Central memory CD4-positive, alpha-beta T cell (primary cell): Measurements from ENCODE around the gene MYRIP.

ENCODE experiments used
- DNase-seq: peaks from one replicate; pipeline ENCODE4 v3.0.0; 2022

The MYRIP gene

DNA sequence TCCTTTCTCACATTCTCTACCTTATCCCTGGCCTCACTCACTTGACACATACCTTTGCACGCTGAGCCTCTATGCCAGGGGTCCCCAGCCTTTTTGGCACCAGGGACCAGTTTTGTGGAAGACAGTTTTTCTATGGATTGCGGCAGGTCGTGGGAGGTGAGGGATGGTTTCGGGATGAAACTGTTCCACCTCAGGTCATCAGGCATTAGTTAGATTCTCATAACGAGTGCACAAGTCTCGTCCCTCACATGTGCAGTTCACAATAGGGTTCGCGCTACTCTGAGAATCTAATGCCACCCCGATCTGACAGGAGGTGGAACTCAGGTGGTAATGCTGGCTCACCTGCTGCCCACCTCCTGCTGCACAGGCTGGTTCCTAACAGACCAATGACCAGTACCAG, 387.6 kb downstream of the MYRIP start:
- DNase-seq = no peak

DNA sequence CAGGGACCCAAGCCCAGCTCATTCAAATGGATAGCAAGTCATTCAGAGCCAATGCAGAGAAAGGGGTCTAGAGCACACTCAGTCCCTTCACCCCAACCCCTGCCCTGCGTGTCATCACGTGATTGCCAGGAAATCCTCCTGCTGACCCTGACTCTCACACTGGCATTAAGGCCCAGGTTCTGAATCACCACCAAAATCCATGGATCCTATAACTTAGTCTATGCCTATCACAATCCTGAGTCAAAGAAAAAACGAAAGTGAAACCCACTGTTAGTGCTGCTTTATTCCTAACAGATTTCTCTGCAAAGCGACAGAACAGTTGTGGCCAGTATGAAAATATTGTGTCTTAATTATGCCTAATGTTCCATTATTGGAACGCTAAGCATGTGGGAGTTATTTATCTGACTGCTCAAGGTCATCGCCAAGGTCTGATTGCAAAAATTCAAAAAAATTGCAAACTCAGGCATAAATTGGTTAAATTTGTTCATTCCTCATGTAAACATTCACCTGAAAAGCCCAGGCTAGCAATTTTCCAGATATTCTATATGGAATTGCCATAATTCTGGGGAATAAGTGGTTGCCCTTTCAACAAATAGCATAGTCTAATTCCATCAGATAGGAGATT, 391.4 kb downstream of the MYRIP start:
- no peak for DNase-seq

DNA sequence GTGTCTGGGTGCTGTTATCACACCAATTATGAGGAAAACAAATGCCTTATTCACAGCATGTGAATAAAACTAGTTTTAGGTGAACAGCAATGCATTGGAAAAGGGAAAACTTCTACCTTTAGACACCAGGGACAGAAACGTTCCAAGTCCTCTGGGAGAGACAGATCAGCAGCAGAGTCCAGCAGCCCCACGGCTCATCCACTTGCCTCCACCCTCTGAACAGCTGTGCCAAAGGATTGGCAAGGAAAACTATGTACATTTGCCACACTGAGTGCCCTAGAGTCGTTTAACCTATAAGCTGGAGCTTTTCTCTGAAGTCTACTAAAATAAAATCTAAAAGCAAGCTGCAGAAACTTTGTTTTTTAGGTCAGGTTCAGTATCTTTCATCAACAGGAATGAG, 392.4 kb downstream of the MYRIP start:
- no peak for DNase-seq

DNA sequence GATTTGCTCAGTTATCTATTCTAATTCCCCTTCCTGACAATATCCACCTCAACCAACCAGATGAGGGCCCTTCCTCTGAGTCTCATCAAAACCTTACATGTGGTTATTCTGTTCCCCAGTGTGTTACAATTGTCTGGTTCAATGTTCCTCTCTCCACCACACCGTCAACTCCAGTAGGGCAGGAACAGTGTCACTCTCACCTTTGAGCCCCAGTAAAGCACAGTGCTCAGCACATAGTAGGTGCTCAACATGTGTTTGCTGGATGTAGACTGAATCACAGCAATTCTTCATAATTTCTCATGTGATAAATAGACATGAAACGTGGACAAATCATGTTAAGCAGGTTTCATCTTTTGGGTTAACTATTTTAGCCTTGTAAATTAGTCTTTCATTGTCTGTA, 397.1 kb downstream of the MYRIP start:
- DNase-seq = no peak

DNA sequence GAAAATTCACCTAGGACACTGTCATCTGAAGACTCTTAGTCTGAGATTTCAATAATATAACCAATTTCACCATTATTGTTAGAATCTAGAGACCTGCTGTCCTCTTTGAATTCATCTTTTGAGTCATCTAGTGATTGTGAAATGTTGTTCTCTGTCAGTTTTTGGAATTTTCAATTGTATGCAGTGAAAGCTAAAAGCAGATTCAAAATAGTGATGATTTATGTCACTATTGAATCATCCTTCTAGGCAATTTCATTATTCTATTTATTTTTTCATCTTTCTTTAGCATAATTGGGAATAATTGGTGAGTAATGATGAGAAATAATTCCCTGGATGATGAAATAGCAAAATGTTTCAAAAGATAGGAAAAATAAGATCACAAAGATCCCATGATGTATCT, 398.4 kb downstream of the MYRIP start:
- DNase-seq = no peak

DNA sequence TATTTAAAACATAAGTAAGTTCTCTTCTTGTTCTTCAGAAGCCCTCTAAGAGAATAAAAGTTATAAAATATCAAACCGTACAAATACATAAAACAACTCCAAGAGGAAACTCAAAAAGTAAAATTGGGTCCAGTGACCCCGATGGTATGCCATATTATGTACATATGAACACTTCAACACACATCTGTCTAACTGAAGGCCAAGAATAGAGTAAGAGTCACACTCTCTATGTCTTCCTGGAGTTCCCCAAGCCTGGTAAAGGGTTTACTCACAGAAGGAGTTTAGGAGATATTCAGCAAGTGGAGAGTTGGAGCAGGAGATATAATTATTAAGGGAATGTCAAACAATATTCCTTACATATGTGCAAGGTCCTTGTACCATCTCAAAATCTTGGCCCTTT, 398.8 kb downstream of the MYRIP start:
- no peak for DNase-seq

DNA sequence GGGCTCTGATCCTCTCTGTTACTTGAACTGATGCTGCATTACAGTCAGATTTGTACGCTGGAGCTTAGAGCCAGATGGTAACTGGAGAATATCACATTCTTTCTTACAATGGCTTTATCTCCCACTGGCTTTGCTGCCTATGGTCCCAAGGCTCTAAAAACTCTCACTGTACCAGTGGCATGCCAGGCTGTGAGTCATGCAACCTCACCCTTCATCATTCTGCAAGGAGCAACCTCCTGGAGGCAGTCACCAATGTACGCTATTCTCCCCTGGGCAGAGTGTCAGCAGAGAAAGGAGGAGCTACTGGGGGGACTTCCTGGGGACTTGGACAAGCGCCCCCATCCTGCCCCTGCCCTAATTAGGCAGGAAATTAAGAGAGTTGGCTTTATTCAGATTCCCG, 402.2 kb downstream of the MYRIP start:
- no peak for DNase-seq

DNA sequence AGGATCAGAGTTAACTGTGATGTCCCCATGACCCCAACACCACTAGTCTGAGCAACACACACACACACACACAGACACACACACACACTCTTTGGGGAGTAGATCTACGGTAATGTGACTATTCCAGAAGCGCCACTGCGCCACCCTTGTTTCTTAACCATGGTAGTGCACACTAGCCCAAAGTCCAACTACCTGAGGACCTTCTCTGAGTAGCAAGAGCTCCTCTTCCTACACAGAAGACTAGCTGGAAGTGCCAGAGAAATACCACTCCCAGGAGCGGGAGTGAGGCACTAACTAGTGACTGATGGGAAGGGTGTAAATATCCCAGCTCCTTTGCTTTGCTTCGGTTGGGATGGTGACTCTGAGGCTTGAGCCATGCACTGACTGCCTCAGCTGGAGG, 404.1 kb downstream of the MYRIP start:
- DNase-seq = no peak

DNA sequence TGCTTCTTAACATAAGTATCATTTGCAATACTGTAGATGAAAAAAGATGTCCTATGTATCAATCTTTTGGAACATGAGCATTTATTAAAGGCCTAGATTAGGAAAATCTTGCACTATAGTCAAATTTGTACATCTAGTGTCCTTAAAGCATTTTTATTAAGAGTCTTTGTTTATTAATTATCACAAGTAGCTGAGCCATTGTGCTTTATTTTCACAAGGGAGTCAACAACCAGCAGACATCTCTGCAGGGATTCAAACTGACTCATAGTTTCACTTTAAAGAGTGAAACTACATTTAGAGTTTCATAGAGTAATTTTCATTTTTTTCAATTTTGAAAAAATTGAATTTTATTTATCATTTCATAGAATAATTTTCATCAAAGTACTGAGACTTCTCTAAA, 405.6 kb downstream of the MYRIP start:
- no peak for DNase-seq

DNA sequence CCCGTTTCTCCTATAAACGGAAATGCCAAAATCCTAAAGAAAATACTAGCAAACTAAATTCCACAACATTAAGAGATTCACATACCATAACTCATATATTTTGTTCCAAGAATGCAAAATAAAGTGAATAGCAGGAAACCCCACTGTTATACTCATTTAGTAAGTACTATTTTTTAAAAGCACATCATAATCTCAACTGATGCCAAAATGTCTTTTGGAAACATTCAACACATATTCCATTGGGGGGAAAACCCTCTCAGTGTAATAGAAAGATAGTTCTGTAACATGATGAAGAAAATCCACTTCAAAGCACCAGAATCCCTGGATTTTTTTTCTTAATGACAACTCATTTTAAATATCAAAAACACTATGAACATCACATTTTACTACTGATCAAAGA, 407.1 kb downstream of the MYRIP start:
- DNase-seq = no peak

DNA sequence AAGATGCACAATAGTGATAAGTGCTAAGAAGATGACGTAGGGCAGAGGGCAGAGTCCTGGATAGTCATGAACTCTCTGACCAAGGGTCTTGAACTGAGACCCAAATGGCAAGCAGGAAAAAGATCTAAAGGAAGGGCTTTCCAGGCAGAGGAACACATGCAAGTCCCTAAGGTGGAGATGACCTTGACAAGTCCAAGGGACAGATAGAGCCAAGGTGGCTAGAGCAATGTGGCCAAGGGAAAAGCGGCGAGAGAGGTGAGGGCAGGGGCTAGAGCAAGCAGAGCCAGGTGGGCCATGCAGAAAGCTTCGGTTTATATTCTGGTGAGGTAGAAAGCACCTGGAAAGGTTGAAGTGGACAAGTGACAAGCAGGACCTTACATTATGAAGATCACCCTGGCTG, 414.4 kb downstream of the MYRIP start:
- DNase-seq = no peak

DNA sequence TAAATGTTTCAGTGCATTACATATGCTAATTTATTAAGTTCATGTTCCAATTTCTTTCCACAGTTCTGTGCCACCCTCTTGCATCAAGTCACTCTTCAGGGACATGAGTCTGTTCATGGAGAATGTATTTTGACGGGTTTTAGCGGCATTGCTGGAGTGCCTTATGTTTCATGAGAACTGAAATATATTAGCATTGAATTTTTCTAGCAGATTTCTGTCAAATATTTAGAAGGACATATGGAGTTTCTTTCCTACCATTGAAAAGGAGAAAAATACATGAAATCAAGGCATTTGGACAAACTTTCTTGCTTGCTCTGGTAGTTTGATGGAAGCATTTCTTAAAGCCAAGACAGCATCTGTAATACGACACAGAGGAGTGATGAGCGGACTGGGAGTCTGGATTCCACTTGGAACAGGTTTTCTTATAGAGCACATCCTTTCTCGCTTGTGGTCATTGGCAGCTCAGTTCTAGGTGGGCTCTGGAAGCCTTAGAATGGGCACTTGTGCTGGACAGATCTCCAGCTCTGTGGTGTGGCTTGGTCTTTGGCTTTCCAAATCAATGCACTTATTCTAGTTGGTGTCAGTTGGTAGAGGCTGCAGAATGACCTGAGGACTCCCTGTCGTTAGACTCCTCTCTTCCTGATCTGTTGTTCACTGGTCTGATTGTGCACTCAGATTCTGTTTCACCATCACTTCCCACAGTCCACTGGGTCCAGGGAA, 415.5 kb downstream of the MYRIP start:
- no peak for DNase-seq

DNA sequence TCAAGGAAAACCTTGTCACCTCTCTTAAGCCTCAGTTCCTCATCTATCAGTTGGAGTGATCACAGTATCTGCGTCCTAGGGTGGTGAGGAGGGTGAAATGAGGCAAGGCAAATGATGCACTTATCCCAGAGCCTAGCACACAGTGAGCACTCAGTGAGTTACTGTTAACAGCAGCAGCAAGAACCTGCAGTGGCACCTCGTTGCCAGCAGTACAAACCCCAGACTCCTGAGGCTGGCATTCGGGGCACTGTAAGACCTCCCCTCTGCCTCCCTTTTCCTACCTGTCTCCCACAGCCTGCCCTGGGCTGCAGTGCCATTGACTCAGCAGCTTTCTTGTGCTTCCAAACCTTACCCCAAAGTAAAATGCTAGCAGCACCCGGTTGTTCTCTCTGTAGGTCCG, 417.2 kb downstream of the MYRIP start:
- no peak for DNase-seq

DNA sequence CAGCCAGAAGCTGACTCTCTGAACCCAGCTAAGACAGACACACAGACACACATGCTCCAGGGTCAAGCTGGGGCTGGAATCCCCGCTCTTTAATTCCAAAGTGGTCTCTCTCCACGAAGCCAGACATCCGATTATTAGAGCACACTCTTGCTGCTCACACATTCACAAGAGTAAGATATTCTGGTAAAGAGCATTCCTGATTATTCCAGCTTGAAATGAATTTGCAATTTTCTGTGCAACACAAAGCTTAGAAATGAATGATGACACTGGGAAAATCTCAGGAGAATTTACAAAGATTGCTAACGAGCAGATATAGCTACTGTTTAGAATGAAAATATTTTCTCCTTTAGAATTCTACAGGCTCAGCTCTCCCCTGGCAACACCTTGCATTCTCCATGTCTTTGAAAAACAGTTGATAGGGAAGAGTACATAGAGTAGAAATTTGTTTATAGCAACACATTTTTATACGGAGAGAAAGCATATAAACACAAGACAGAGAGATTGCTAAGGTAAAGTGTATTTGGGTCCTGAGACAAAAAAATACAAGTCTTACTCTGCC, 419.5 kb downstream of the MYRIP start:
- no peak for DNase-seq

DNA sequence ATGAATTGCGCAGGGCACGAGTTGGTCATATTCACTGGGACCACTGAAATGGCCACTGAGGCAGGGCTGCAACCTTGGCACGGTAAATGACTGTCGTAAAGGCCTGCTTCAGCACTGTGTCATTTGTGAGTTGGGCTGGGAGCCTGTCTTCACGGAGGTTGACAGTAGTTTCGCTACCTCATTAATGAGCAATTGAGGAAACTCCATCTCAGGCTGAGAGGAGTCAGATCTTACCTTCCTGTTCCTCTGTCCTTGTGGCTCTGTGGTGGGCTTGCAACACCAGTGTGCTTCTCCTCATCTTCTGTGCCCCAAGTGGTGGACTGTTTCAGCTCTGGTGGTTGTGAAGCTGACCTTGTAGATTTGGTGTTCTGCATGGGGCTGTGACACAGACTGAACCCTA, 420.0 kb downstream of the MYRIP start:
- DNase-seq = no peak

DNA sequence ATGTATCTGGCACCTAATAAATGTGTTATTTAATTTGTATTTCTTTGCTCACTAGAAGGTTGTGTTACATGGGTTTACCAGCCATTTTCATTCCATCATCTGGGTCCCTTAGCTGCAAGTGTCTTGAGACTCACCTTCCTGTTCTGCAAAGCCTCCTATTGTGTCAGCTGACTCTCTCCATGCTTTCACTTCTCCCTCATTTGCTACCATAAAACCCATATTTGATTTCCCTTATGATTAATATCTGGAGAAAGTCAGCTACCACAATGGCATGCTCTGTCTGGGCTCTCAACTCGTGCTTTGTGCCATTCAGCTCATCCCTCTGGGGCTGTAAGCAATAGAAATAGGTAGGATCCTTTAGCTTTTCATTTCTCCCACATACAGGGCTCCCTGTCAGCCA, 420.6 kb downstream of the MYRIP start:
- no peak for DNase-seq

DNA sequence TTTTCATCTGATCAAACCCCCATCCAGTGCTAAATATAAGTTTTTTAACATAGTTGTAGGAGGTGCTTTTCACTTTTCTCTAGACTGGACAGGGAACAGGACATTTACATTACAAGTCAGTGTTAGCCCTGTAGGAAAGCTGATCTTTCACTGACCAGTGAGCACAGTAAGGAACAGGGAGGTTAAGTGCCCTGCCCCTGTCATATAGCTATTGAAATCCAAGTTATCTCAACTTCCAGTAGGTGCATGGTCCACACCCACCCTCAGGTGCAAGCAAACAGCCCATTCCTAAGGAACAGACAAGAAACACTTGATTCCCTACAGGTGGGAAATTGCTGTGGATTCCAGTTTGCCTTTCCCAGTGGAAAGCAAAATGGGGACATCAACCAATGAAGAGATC, 421.0 kb downstream of the MYRIP start:
- DNase-seq = no peak

DNA sequence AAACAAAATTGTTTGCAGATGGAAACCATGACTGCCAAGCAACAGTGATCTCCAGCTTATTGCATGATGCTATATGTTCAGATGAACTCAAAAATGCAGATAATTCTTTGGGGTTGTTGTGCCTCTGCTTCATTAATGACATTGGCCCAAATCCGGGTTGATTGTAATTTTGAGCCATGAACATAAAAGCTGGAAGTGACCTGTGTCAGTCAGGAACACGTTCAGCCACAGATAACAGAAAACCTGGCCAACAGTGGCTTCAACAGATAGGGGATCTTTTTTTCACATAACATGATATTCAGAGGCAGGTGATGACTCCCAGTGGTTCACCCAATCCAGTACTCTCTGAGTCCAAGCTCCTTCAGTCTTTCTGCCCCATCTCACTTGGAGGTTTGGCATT, 423.2 kb downstream of the MYRIP start:
- DNase-seq = no peak

DNA sequence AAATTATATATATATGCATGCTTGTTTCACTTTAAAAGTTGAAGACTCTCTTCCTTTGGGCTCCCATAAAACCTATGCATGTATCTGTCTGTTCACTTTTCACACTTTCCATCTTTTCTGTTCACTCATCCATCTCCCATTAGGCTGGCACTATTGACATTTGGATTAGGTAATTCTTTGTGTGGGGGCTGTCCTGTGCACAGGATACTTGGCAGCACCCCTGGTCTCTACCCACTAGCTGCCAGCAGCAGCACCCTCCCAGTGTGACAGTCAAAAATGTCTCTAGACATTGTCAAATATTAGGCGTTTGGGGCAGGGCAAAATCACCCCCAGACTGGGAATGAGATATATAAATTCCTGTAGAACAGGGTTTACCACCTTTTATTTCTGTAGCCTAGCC, 427.8 kb downstream of the MYRIP start:
- no peak for DNase-seq

DNA sequence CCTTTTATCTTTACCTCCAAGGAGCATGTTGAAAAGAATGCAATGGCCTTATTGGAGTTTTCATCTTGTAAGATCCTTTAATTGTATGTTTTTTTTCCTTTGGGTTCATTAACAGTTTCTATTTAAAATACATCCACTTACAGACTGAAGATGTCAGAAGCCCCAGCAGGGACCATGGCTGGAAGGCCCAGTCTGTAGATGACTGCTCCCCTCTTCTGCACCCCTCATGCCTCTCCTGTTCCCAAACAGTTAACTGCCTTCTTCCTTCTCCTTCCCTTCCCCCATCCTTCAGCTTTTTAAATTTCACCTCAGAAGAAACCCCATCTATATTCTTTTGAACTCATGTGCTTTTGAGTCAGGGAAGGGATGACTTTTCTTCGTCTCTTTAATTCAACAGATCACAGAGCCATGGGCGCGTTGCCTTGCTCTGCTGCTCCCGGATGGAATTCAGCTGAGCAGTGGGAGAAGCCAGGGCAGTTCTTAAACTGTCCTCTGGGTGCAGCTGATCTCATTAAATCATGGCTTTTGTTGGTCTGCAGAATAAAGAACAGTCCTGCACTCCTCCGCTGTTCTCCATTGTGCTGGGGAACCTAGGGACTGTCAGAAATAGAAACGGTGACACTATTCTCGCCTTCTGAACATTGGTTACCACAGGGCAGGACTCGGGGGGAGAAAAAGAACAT, 428.6 kb downstream of the MYRIP start:
- no peak for DNase-seq

DNA sequence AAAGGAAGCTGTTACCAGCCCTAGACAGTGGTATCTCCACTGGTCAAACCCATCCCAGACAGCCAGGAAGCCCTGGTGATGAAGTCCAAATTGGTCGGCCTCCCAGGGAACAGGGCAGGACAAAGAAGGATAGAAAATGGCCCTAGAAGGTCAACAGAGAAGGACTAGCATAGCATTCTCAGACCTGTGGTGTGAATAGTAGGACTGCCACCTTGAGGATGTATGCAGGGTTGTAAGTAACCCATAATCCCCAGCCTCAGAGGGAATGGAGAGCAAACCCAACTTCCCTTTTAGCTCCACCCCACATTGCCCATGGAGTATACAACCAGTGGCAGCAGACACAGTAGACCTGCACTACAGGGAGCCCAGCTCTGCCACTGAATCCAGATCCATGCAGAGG, 431.5 kb downstream of the MYRIP start:
- no peak for DNase-seq

DNA sequence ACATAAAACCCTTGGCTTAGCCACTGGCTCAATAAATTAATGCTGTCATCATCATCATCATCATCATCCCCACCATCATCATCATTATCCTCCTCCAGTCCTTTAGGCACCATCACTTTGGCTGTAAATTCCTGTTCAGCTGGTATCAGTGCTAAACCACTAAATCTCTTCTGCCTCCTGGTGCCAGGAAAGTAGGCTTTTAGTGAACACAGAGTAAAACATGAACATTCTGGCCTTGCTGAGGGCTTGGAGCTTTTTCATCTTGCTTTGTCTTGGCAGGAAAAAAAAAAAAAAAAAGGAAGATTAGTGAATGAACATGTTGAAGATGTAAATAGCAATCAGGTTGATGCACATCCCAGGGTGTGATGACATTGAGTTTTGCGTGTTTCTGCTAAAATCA, 432.8 kb downstream of the MYRIP start:
- DNase-seq = no peak

DNA sequence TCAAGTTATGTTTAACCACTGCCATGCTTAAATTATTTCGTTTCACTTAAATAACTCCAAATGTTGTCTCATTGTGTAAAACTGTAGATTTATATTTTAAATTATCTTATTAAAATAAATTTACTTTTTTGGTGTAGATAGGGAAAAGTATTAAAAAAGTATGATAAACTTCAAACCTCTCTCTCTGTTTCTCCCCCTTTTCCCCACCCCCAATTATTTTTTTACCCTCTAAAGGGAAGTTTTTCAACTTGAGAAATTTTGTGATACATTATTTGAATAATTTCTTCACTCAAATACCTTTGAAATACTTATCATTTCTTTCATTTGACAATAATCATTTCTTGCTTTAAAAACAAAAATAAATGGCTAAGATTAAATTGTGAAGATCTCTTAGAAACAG, 433.2 kb downstream of the MYRIP start:
- DNase-seq = no peak

DNA sequence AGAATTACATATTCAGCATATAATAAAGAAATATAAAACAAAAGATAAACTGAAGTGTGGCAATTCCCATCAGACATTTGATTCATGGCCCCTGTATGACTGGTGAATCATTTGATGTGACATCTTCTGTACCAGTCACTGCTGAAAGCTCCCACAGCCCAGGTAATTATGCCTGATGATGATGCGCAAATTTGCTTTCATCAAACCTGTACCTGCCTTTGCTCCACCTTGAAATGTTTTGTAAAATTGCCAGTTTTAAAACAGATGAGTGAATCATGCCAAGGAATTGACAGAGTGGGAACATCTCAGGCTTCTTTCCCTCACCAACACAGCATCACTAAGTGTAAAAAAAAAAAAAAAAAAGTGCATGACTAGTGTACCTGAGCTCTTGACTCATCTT, 433.6 kb downstream of the MYRIP start:
- no peak for DNase-seq
